ENCODE measurements around the gene NEK7.

The NEK7 gene

GRCh38 chr1:198267056-198267455, 110.3 kb downstream of the NEK7 start:
- no peak overlapping the region for H3K4me3 ChIP-seq (replicated peaks in 1 of 2; ENCODE audit: low read depth in 2 of 2, low read length in 2 of 2)
- DNase-seq (ENCODE audit: low read depth in 2 of 2): no peak
- TF ChIP-seq CTCF (IDR thresholded peaks at IDR 0.05; ENCODE audit: low read depth, low read length): no peak

- no peak overlapping the region for H3K4me3 ChIP-seq (replicated peaks in 1 of 2; ENCODE audit: low read depth in 2 of 2, low read length in 2 of 2)
- TF ChIP-seq CTCF (IDR thresholded peaks at IDR 0.05; ENCODE audit: low read depth, low read length): no peak
- DNase-seq (ENCODE audit: low read depth in 2 of 2): peak; percentile 88
Observed at GRCh38 chr1:198267921-198268320, 111.1 kb downstream of the NEK7 start.

GRCh38 chr1:198268784-198269645, 112.2 kb downstream of the NEK7 start:
- no peak for TF ChIP-seq CTCF (IDR thresholded peaks at IDR 0.05; ENCODE audit: low read depth, low read length)
- DNase-seq (ENCODE audit: low read depth in 2 of 2): peak in 1 of 2 donors; percentile 64
- no peak overlapping the region for H3K4me3 ChIP-seq (replicated peaks in 1 of 2; ENCODE audit: low read depth in 2 of 2, low read length in 2 of 2)

- no peak for TF ChIP-seq CTCF (IDR thresholded peaks at IDR 0.05; ENCODE audit: low read depth, low read length)
- no peak overlapping the region for H3K4me3 ChIP-seq (replicated peaks in 1 of 2; ENCODE audit: low read depth in 2 of 2, low read length in 2 of 2)
- no peak for DNase-seq (ENCODE audit: low read depth in 2 of 2)
Observed at GRCh38 chr1:198269646-198269940, 112.8 kb downstream of the NEK7 start.

- TF ChIP-seq CTCF (IDR thresholded peaks at IDR 0.05; ENCODE audit: low read depth, low read length): no peak
- DNase-seq (ENCODE audit: low read depth in 2 of 2): no peak
- no peak overlapping the region for H3K4me3 ChIP-seq (replicated peaks in 1 of 2; ENCODE audit: low read depth in 2 of 2, low read length in 2 of 2)
Observed at GRCh38 chr1:198270273-198270828, 113.6 kb downstream of the NEK7 start.

- TF ChIP-seq CTCF (IDR thresholded peaks at IDR 0.05; ENCODE audit: low read depth, low read length): no peak
Observed at GRCh38 chr1:198271467-198271866, 114.7 kb downstream of the NEK7 start.

More at GRCh38 chr1:198271467-198271866, 114.7 kb downstream of the NEK7 start:
- no peak for DNase-seq (ENCODE audit: low read depth in 2 of 2)
- no peak overlapping the region for H3K4me3 ChIP-seq (replicated peaks in 1 of 2; ENCODE audit: low read depth in 2 of 2, low read length in 2 of 2)
